DOHH2 (cell line): ENCODE measurements around the gene CAPZA1.

Source experiments
- CTCF ChIP-seq: fragments of 200-600 bp; sonication (generic); IDR thresholded peaks from one replicate; pipeline ENCODE4 v1.5.1; 2014; ENCODE audit warnings: antibody characterized with exemption, mild to moderate bottlenecking, low read depth, low read length; ENCODE audit not compliant: poor library complexity, severe bottlenecking
- EZH2phosphoT487 ChIP-seq: fragments of 200-600 bp; sonication (generic); IDR thresholded peaks from 2 replicates; pipeline ENCODE4 v1.6.1; 2017; ENCODE audit warnings: borderline replicate concordance, mild to moderate bottlenecking, antibody characterized with exemption, low read length, moderate library complexity, mixed read lengths

- TF ChIP-seq CTCF = peak; percentile 11
- no peak for TF ChIP-seq EZH2phosphoT487
Measured at GRCh38 chr1:112674986-112675727, 55.5 kb downstream of the CAPZA1 start.
